HCT116 (cell line): ENCODE results near the gene CXCL8. TPM values are rescaled to one million over a fixed set of nuclear protein-coding genes. Genes with fewer than 3 reads are reported as not detected.

Source experiments
- ATAC-seq: fragments of 200-7000 bp; cut with Tn5 transposase; 2 replicates; pipeline ENCODE4 v1.9.1; 2020; ENCODE audit warnings: mild to moderate bottlenecking, moderate library complexity
- BruUV-seq: library from RNA; stranded (reverse); fragments of 400-500 nt; replicated peaks from 2 replicates; lab custom pipeline; 2021; lab: Mats Ljungman, UMichigan
- CTCF ChIA-PET: fragments of 300-600 bp; sonication (Branson Sonifier 250); formaldehyde crosslinking; loops from one replicate; lab custom pipeline; 2021; ENCODE audit warnings: antibody characterized with exemption; lab: Charles Lee
- POLR2A ChIA-PET: fragments of 300-600, 350-600 bp; sonication (Branson Sonifier 250); formaldehyde crosslinking; loops from one replicate; lab custom pipeline; 2021; ENCODE audit warnings: antibody characterized with exemption; lab: Charles Lee
- RAD21 ChIA-PET, 2 experiments: fragments of 300-600 bp; sonication (Branson Sonifier 250); formaldehyde crosslinking; loops; one replicate each; lab custom pipeline; 2023; ENCODE audit warnings: low total read pairs in 2 of 2; ENCODE audit not compliant: uncharacterized antibody in 2 of 2, unreplicated experiment in 2 of 2, low non-redundant PET in 1 of 2; lab: Charles Lee
- DNase-seq: peaks from one replicate; pipeline ENCODE4 v3.0.0-alpha.2; 2010; ENCODE audit warnings: low read depth, low spot score
- H2AFZ ChIP-seq: fragments of 200-600 bp; shearing (Covaris generic), sonication (generic); 2 replicates; pipeline ENCODE4 v1.6.1; 2017; ENCODE audit warnings: low read depth, mixed run types, mixed read lengths, antibody characterized with exemption, low read length; ENCODE audit not compliant: poor library complexity, severe bottlenecking
- H3K27ac ChIP-seq: 2 replicates; pipeline ENCODE4 v1.5.1; 2012; ENCODE audit warnings: low read depth, low read length
- H3K27me3 ChIP-seq: fragments of 200-600 bp; sonication (generic); 2 replicates; pipeline ENCODE4 v1.6.1; 2016; ENCODE audit warnings: mixed run types, low read length, mixed read lengths; ENCODE audit not compliant: insufficient read depth
- H3K36me3 ChIP-seq, 2 experiments: fragments of 200-500 bp in 1 of 2; fragments of 200-600 bp in 1 of 2; sonication (Bioruptor generic) in 1 of 2; sonication (generic) in 1 of 2; 2 replicates each; pipeline versions ENCODE4 v1.5.1 to v1.6.1; 2014 to 2016; ENCODE audit warnings: low read length in 2 of 2, inconsistent platforms in 1 of 2, mixed read lengths in 1 of 2, mixed run types in 1 of 2; ENCODE audit not compliant: insufficient read depth in 2 of 2, control insufficient read depth in 1 of 2
- H3K4me1 ChIP-seq, 2 experiments: fragments of 200-600 bp in 1 of 2; sonication (generic) in 1 of 2; 2 replicates each; pipeline versions ENCODE4 v1.5.1 to v1.6.1; 2012 to 2017; ENCODE audit warnings: low read length in 2 of 2, inconsistent platforms in 1 of 2, mild to moderate bottlenecking in 1 of 2, mixed read lengths in 1 of 2, mixed run types in 1 of 2, moderate library complexity in 1 of 2; ENCODE audit not compliant: insufficient read depth in 2 of 2, control insufficient read depth in 1 of 2
- H3K4me2 ChIP-seq: fragments of 200-600 bp; sonication (generic); 2 replicates; pipeline ENCODE4 v1.6.1; 2017; ENCODE audit warnings: mixed run types, low read length, mixed read lengths
- H3K4me3 ChIP-seq, 2 experiments: fragments of 200-600 bp in 1 of 2; sonication (generic) in 1 of 2; replicated peaks in 1 of 2; 2 replicates each; pipeline ENCODE4 v1.5.1; 2011 to 2016; ENCODE audit warnings: low read length in 2 of 2, control low read depth in 1 of 2, low read depth in 1 of 2, mild to moderate bottlenecking in 1 of 2, mixed read lengths in 1 of 2, mixed run types in 1 of 2
- H3K79me2 ChIP-seq: fragments of 200-600 bp; sonication (generic); 2 replicates; pipeline ENCODE4 v1.6.1; 2017; ENCODE audit warnings: mild to moderate bottlenecking, mixed run types, low read length, moderate library complexity, mixed read lengths; ENCODE audit not compliant: insufficient read depth
- H3K9ac ChIP-seq: fragments of 200-600 bp; sonication (generic); 2 replicates; pipeline ENCODE4 v1.6.1; 2016; ENCODE audit warnings: low read length, mixed read lengths
- H3K9me2 ChIP-seq: fragments of 200-600 bp; sonication (generic), shearing (Covaris generic); 2 replicates; pipeline ENCODE4 v1.6.1; 2017; ENCODE audit warnings: mixed run types, mild to moderate bottlenecking, moderate library complexity; ENCODE audit not compliant: insufficient read depth
- H3K9me3 ChIP-seq, 2 experiments: fragments of 200-500 bp in 1 of 2; fragments of 200-600 bp in 1 of 2; sonication (Bioruptor generic) in 1 of 2; sonication (generic) in 1 of 2; 2 replicates each; pipeline ENCODE4 v1.6.1; 2014 to 2017; ENCODE audit warnings: low read length in 2 of 2, mixed read lengths in 2 of 2, inconsistent platforms in 1 of 2, low read depth in 1 of 2, mild to moderate bottlenecking in 1 of 2, mixed run types in 1 of 2, moderate library complexity in 1 of 2; ENCODE audit not compliant: control insufficient read depth in 1 of 2, insufficient read depth in 1 of 2
- H4K20me1 ChIP-seq: fragments of 200-600 bp; sonication (generic), shearing (Covaris generic); 2 replicates; pipeline ENCODE4 v1.6.1; 2017; ENCODE audit warnings: mixed run types, mild to moderate bottlenecking, moderate library complexity; ENCODE audit not compliant: insufficient read depth
- CEBPB ChIP-seq: IDR thresholded peaks from 2 replicates; pipeline ENCODE4 v1.6.1; 2012; ENCODE audit warnings: low read depth
- EGR1 ChIP-seq: IDR thresholded peaks from 2 replicates; pipeline ENCODE4 v1.6.1; 2012; ENCODE audit warnings: low read depth
- EZH2 ChIP-seq: fragments of 200-600 bp; sonication (generic); IDR thresholded peaks from 2 replicates; pipeline ENCODE4 v1.6.1; 2017; ENCODE audit warnings: antibody characterized with exemption, mixed run types
- FOSL1 ChIP-seq: IDR thresholded peaks from 2 replicates; pipeline ENCODE4 v1.6.1; 2012; ENCODE audit warnings: low read depth
- POLR2AphosphoS5 ChIP-seq: IDR thresholded peaks from 2 replicates; pipeline ENCODE4 v1.6.1; 2011; ENCODE audit warnings: mild to moderate bottlenecking, low read depth, low read length, moderate library complexity
- RAD21 ChIP-seq: IDR thresholded peaks from 2 replicates; pipeline ENCODE4 v1.6.1; 2012; ENCODE audit warnings: low read depth, mild to moderate bottlenecking
- SIN3A ChIP-seq: IDR thresholded peaks from 2 replicates; pipeline ENCODE4 v1.6.1; 2012; ENCODE audit warnings: low read depth
- SRF ChIP-seq: IDR thresholded peaks from 2 replicates; pipeline ENCODE4 v1.6.1; 2012; ENCODE audit warnings: low read depth
- TCF7L2 ChIP-seq: IDR thresholded peaks from 2 replicates; pipeline ENCODE4 v1.7.0; 2011; ENCODE audit warnings: borderline replicate concordance, inconsistent platforms; ENCODE audit not compliant: insufficient read depth, insufficient read length; ENCODE audit errors: extremely low read depth
- ZFX ChIP-seq: fragments of 450-650 bp; IDR thresholded peaks from 2 replicates; pipeline ENCODE4 v1.6.1; 2017
- intact Hi-C: fragments of 100-400 bp; cut with micrococcal nuclease; formaldehyde crosslinking; loops from 2 replicates; pipeline ENCODE4 v1.10.0; 2022
- total RNA-seq: library from RNA; stranded (reverse); gene quantifications from one replicate; pipeline ENCODE4 v1.2.1, GENCODE V29; 2021; ENCODE audit not compliant: unreplicated experiment
- TF ChIP-seq, protein P1 (sequence below): IDR thresholded peaks from 2 replicates; pipeline ENCODE4 v1.6.1; 2011; ENCODE audit warnings: mild to moderate bottlenecking, low read length, moderate library complexity; ENCODE audit not compliant: insufficient replicate concordance; ENCODE audit errors: extremely low read depth
- TF ChIP-seq, protein P2 (sequence below): IDR thresholded peaks from 2 replicates; pipeline ENCODE4 v1.6.1; 2012

Gene CXCL8
- total RNA-seq, 1 experiment from 2014 or later: 1.8 TPM

- H4K20me1 ChIP-seq: no peaks in the 10 kb centered on the region
- BruUV-seq: no TSS peak
- no peaks in the 10 kb centered on the region for H3K79me2 ChIP-seq
- no peaks in the 10 kb centered on the region for H3K27me3 ChIP-seq
- no peak for ATAC-seq
- H3K9me3 ChIP-seq: no peaks in the 10 kb centered on the region
- H3K4me3 ChIP-seq: no peak overlapping the region
- H3K36me3 ChIP-seq: no peaks in the 10 kb centered on the region
- ChIA-PET POLR2A (no interaction called here), CTCF (no interaction called here), RAD21 (no interaction called here)
- no peaks in the 10 kb centered on the region for H3K4me1 ChIP-seq
- H3K9ac ChIP-seq: no peak overlapping the region
- no peak for DNase-seq
- H3K27ac ChIP-seq: no peak overlapping the region
- no peak overlapping the region for H2AFZ ChIP-seq
- no peaks in the 10 kb centered on the region for H3K9me2 ChIP-seq
- intact Hi-C loops: no loop called here
- no peak for TF ChIP-seq SRF
- TF ChIP-seq POLR2AphosphoS5: no peak
- TF ChIP-seq TCF7L2: no peak
- no peak for TF ChIP-seq RAD21
- no peak for TF ChIP-seq FOSL1
- no peak for TF ChIP-seq EZH2
- TF ChIP-seq, protein P1, sequence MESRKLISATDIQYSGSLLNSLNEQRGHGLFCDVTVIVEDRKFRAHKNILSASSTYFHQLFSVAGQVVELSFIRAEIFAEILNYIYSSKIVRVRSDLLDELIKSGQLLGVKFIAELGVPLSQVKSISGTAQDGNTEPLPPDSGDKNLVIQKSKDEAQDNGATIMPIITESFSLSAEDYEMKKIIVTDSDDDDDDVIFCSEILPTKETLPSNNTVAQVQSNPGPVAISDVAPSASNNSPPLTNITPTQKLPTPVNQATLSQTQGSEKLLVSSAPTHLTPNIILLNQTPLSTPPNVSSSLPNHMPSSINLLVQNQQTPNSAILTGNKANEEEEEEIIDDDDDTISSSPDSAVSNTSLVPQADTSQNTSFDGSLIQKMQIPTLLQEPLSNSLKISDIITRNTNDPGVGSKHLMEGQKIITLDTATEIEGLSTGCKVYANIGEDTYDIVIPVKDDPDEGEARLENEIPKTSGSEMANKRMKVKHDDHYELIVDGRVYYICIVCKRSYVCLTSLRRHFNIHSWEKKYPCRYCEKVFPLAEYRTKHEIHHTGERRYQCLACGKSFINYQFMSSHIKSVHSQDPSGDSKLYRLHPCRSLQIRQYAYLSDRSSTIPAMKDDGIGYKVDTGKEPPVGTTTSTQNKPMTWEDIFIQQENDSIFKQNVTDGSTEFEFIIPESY: no peak
- no peak for TF ChIP-seq ZFX
- TF ChIP-seq, protein P2, sequence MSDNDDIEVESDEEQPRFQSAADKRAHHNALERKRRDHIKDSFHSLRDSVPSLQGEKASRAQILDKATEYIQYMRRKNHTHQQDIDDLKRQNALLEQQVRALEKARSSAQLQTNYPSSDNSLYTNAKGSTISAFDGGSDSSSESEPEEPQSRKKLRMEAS: no peak
- TF ChIP-seq EGR1: no peak
- no peak for TF ChIP-seq SIN3A
- TF ChIP-seq CEBPB: no peak
- H3K4me2 ChIP-seq: no peak overlapping the region
These were observed 47.7 kb upstream of the CXCL8 start for GRCh38 chr4:73692701-73693100.
